Mammary epithelial cell (primary cell): ENCODE data around the gene AMPH.

Experiments
- CTCF ChIP-seq, 2 donors: IDR thresholded peaks in 1 of 2; conservative IDR thresholded peaks in 1 of 2; 2 replicates each; pipeline ENCODE4 v1.5.1; 2011 to 2012; ENCODE audit warnings: inconsistent platforms in 2 of 2, low read length in 2 of 2, mild to moderate bottlenecking in 2 of 2, control low read depth in 1 of 2, low read depth in 1 of 2; ENCODE audit not compliant: insufficient read depth in 1 of 2; ENCODE audit errors: extremely low read depth in 1 of 2
- EZH2 ChIP-seq: IDR thresholded peaks from 2 replicates; pipeline ENCODE4 v1.6.1; 2012; ENCODE audit warnings: low read length, inconsistent platforms, borderline replicate concordance

DNA sequence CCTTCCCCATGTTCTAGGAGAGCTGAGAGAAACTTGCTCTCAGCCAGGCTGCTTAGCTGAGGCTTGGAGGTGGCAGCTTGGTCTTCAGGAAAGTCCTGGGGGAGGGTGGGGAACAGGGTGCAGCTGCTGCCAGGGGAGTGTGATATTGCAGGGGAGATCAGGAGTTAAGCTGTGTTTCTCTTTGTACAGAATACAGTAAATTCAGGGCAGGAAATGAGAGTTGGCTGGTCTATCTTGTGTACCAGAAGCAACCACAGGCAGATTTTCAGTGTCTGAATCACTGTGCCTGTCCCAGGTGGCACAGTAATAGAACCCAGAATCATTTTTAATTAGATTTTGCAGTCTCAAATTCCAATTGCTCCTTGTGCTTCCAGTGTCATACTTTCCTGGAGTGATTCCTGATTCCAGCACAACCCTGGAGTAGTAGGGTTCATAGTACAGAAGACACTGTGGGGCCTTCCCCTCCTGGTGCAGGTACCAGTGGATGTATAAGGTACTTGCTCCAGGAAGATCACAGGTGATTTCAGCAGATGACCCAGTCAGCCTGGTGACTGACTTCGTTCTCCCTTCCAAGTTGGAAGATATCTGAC, 263.8 kb downstream of the AMPH start:
- TF ChIP-seq CTCF (conservative IDR thresholded peaks at IDR 0.05 in 1 of 2, IDR thresholded peaks at IDR 0.05 in 1 of 2; ENCODE audit: extremely low read depth in 1 of 2, insufficient read depth in 1 of 2, low read depth in 1 of 2, low read length in 2 of 2) (no peak), EZH2 (no peak)
